B cell (primary cell): ENCODE measurements around the gene GPR150.

Experiments used
- EZH2 ChIP-seq: IDR thresholded peaks from 2 replicates; pipeline ENCODE4 v1.6.1; 2012; ENCODE audit warnings: borderline replicate concordance, low read depth, mild to moderate bottlenecking, moderate library complexity, low read length; ENCODE audit not compliant: insufficient read depth, poor library complexity, severe bottlenecking
- TF ChIP-seq, protein P1 (sequence below): fragments of 200-600 bp; IDR thresholded peaks from one replicate; pipeline ENCODE4 v1.8.0; 2022; ENCODE audit warnings: antibody characterized with exemption, mild to moderate bottlenecking

- TF ChIP-seq, protein P1, sequence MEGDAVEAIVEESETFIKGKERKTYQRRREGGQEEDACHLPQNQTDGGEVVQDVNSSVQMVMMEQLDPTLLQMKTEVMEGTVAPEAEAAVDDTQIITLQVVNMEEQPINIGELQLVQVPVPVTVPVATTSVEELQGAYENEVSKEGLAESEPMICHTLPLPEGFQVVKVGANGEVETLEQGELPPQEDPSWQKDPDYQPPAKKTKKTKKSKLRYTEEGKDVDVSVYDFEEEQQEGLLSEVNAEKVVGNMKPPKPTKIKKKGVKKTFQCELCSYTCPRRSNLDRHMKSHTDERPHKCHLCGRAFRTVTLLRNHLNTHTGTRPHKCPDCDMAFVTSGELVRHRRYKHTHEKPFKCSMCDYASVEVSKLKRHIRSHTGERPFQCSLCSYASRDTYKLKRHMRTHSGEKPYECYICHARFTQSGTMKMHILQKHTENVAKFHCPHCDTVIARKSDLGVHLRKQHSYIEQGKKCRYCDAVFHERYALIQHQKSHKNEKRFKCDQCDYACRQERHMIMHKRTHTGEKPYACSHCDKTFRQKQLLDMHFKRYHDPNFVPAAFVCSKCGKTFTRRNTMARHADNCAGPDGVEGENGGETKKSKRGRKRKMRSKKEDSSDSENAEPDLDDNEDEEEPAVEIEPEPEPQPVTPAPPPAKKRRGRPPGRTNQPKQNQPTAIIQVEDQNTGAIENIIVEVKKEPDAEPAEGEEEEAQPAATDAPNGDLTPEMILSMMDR: no peak
- no peak for TF ChIP-seq EZH2
Measured at GRCh38 chr5:95595289-95595931, 24.5 kb upstream of the GPR150 start.
